Measurements from ENCODE around the gene CABLES1.

The CABLES1 gene

DNA sequence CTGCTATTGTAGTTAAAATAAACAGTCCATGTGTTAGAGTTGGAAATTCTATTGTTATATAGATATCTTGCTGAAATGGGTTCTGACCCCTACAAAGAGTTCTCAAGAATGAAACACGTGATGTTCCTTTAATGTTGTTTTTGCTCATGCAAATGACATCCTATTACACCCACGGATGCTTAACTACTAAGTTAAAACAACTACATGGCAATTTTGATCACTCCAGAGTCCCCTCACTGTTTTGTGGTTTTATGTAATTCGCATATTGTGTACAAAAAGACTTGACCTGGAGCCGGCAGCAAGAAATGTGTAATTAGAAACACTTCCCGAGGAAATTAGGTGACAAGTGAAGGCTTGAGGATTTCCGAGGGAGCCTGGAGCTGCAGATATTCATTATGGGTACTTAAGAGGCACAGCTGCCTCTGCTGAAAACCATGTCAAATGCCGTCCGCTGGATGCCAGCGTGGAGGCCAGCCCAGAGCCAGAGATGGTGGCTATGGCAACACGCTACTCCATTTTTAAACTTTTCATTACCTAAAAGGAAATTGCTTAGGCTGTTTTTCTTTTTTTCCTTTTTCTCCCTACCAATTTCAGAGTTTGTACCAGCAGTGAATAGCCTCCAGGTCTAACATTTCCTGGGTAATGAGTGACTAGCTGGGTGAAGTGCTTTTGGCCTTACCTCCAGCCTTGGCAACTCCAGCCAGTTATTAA is 21.0 kb upstream of the CABLES1 start:
- DNase-seq (ENCODE audit: low read depth) = no peak
- H3K4me3 ChIP-seq (ENCODE audit: low read depth, low read length) = no peak overlapping the region
- TF ChIP-seq, protein P1, sequence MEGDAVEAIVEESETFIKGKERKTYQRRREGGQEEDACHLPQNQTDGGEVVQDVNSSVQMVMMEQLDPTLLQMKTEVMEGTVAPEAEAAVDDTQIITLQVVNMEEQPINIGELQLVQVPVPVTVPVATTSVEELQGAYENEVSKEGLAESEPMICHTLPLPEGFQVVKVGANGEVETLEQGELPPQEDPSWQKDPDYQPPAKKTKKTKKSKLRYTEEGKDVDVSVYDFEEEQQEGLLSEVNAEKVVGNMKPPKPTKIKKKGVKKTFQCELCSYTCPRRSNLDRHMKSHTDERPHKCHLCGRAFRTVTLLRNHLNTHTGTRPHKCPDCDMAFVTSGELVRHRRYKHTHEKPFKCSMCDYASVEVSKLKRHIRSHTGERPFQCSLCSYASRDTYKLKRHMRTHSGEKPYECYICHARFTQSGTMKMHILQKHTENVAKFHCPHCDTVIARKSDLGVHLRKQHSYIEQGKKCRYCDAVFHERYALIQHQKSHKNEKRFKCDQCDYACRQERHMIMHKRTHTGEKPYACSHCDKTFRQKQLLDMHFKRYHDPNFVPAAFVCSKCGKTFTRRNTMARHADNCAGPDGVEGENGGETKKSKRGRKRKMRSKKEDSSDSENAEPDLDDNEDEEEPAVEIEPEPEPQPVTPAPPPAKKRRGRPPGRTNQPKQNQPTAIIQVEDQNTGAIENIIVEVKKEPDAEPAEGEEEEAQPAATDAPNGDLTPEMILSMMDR (IDR thresholded peaks at IDR 0.05; ENCODE audit: control insufficient read depth, extremely low read depth, insufficient read depth) = no peak

DNA sequence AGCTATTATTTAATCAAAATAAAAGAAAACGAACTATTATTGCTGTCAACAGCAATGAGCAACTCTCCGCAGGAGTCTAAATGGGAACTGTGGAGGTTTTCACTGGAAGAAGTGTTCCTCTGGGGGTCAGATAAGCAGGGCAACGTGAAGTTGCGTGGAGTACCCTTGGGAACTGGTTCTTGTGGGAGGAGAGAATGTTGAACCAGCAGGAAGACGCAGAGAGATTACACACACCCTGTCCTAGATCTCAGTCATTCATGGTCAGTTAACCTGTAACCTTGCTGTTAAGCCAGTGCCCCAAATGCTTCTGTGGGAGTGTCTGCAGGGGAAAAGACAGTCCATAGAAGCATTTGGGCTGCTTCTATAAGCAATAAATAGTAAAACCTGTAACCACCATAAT is 20.4 kb upstream of the CABLES1 start:
- DNase-seq (ENCODE audit: low read depth) = no peak
- TF ChIP-seq, protein P1 (IDR thresholded peaks at IDR 0.05; ENCODE audit: control insufficient read depth, extremely low read depth, insufficient read depth) = no peak
- no peak overlapping the region for H3K4me3 ChIP-seq (ENCODE audit: low read depth, low read length)

DNA sequence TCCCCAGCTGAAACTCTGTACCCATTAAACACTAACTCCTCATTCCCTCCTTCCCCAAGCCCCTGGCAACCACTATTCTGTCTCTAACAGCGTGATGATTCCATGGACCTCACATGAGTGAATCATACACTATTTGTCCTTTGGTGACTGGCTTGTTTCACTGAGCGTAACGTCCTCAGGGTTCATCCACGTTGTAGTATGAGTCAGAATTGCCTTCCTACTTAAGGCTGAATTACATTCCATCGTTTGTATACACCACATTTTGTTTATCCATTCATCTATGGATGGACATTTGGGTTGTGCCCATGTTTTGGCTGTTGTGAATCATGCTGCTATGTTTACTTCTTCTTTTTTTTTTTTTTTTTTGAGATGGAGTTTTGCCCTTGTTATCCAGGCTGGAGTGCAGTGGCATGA is 19.6 kb upstream of the CABLES1 start:
- DNase-seq (ENCODE audit: low read depth) = no peak
- H3K4me3 ChIP-seq (ENCODE audit: low read depth, low read length) = no peak overlapping the region
- TF ChIP-seq, protein P1 (IDR thresholded peaks at IDR 0.05; ENCODE audit: control insufficient read depth, extremely low read depth, insufficient read depth) = no peak

DNA sequence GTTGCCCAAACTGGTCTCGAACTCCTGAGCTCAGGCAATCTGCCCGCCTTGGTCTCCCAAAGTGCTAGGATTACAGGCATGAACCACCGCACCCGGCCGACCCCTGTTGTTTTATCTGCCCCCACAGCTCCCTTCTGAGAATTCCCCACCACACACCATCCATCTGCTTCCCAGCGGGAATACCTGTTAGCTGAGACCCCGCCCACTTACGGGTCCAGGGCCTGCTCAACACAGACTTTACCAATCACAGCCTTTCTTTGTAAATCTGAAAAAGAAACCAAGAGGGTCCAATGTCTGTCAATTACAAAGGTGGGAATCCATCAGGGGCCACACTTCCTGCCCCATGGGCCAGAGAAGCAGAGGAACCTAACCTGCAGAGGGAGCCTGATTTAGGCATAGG is 14.2 kb upstream of the CABLES1 start:
- no peak for DNase-seq (ENCODE audit: low read depth)
- TF ChIP-seq, protein P1 (IDR thresholded peaks at IDR 0.05; ENCODE audit: control insufficient read depth, extremely low read depth, insufficient read depth) = no peak

DNA sequence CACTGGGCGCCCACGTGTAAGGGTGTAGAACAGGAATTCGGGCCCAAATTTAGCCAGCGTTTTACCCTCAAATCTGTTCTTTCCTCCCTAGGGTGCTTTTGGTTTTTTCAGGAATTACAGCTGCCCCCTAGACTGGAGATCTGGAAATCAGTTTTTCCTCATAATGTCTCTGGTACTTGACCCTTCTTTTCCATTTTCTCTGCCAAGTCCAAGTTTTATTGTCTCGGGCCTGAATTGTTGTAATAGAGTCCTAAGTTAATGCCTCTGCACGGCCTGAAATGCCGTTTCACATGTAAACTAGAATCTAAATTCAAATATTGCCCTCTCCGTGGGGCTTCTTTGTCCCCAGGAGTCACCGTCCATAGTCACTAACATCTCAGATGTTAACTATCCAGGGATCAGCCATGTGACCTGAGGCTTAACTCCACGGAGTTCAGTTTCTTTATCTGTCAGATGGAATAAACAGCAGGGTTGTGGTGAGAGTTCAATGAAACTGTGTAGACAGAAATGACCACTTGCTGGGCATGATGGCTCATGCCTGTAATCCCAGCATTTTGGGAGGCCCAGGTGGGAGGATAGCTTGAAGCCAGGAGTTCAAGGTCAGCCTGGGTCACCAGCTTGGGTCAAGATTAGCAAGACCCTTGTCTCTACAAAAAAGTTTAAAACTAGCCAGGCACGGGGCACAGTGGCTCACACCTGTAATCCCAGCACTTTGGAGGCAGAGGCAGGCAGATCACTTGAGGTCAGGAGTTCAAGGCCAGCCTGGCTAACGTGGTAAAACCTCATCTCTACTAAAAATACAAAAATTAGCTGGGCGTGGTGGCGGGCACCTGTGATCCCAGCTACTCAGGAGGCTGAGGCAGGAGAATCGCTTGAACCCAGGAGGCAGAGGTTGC is 12.7 kb upstream of the CABLES1 start:
- TF ChIP-seq, protein P1 (IDR thresholded peaks at IDR 0.05; ENCODE audit: control insufficient read depth, extremely low read depth, insufficient read depth) = no peak
- no peak for DNase-seq (ENCODE audit: low read depth)
- H3K4me3 ChIP-seq (ENCODE audit: low read depth, low read length) = no peak overlapping the region

More for the DNA sequence above, 14.2 kb upstream of the CABLES1 start:
- no peak overlapping the region for H3K4me3 ChIP-seq (ENCODE audit: low read depth, low read length)

DNA sequence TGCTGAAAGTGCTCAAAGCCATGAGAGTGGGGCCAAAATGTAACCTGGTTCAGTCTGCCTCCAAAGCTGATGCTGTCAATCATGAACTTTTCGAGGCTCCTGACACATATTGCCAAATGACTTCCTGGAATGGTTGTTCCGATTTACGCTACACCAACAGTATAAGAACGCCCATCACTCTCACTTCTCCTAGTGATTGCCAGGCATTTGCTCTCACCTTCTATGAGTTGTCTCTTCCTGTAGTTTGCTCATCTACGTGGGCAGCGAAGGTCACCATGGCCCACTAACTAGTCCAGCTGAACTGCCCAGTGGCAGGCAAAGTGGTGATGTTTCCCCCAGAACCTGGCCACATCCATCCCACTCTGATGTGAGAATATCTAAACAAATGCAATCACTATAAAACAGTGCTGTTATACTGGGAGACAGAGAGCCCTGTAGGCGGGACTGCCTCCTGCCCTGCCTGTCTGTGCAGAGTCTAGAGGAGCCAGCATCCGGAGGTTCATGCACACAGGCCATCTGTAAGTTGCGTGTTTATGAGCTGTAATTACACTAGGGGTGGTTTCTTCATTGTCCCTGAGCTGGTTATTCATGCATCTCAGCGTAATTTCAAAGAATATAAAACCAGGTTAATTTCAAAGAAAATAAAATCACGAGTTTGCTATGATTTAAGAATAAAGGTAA is 8.8 kb upstream of the CABLES1 start:
- no peak overlapping the region for H3K4me3 ChIP-seq (ENCODE audit: low read depth, low read length)
- no peak for DNase-seq (ENCODE audit: low read depth)
- TF ChIP-seq, protein P1 (IDR thresholded peaks at IDR 0.05; ENCODE audit: control insufficient read depth, extremely low read depth, insufficient read depth) = no peak
